DMS 273 (cell line): ENCODE results near the gene ACOT12.
A peak's percentile ranks its signal among the peaks of the same experiment; 100 is the strongest.
"Not testable (repeated sequence)": the region's sequence is repeated elsewhere in the genome, so short reads cannot be mapped to it uniquely, and the experiment has no call there.

ENCODE experiments used
- DNase-seq: peaks from one replicate; lab custom pipeline; 2025; ENCODE audit not compliant: unreplicated experiment; lab: John Stamatoyannopoulos, UW

ACOT12 gene

GRCh38 chr5:81345411-81346003 lies 48.4 kb downstream of the ACOT12 start:
- DNase-seq, result no peak

DNA sequence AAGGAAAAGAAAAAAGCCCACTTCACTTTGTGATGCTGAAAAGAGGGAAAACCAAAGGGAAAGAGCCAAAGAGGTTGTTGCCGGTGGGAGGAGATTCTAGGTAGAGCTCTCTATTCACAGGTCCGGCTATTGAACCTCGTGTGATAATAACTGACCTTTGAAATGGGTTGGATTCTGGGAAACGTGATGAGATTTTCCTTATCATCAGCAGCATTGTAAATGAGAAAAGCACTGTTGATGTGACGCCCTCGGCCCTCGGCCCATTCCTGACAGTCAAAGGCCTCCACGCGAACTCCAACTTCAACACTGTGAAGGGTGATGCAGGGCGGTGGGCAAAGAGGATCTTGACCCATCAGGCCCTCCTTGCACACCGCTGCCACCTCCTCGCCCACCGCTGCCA lies 49.2 kb downstream of the ACOT12 start:
- no peak for DNase-seq

DNA sequence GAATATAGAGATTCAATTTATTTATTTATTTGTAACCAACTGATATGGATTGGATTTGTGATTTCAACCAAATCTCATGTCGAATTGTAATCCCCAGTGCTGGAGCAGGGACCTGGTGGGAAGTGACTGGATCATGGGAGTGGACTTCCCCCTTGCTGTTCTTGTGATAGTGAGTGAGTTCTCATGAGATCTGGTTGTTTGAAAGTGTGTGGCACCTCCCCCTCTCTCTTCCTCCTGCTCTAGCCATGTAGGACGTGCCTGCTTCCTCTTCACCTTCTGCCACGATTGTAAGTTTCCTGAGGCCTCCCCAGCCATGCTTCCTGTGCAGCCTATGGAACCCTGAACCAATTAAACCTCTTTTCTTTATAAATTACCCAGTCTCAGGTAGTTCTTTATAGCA lies 55.7 kb downstream of the ACOT12 start:
- not testable (repeated sequence) for DNase-seq

DNA sequence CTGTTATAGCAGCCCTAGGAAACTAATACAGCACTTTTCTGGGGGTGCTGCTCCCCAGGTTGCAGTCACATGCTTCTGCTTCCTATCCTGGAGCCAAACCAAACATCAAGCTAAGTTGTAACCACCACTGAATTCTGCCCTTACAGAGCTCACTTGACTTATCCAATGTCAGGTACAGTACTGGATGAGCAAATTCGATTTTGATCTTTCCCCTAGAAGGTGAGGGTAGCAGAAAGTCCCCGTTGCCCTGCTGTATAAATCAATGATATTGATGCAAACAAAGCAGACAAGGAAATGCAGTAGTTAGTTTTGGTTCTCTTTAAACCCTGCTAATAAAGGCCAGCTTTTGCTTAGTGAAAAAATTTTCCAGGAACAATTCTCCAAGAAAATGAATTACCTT lies 56.1 kb downstream of the ACOT12 start:
- DNase-seq, result no peak

DNA sequence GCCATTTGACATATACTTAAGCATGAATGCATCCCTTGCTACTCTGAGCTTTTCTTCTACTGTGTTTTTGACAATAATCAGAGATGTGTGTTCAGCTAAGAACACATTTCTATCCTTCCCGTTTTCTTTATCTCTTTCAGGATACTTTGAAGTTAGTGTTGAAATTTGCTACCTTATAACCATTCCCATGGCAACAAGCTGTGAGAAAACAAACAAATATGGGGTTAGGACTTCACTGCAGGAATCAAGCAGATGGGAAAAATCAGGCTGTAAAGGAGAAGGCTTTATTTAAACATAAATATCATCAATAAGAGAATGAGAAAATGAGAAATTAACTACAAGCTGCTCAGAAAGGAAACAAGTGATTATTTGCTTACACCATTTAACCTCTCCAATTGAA lies 57.4 kb downstream of the ACOT12 start:
- DNase-seq, result no peak

GRCh38 chr5:81335946-81336345 lies 58.0 kb downstream of the ACOT12 start:
- DNase-seq, result no peak

DNA sequence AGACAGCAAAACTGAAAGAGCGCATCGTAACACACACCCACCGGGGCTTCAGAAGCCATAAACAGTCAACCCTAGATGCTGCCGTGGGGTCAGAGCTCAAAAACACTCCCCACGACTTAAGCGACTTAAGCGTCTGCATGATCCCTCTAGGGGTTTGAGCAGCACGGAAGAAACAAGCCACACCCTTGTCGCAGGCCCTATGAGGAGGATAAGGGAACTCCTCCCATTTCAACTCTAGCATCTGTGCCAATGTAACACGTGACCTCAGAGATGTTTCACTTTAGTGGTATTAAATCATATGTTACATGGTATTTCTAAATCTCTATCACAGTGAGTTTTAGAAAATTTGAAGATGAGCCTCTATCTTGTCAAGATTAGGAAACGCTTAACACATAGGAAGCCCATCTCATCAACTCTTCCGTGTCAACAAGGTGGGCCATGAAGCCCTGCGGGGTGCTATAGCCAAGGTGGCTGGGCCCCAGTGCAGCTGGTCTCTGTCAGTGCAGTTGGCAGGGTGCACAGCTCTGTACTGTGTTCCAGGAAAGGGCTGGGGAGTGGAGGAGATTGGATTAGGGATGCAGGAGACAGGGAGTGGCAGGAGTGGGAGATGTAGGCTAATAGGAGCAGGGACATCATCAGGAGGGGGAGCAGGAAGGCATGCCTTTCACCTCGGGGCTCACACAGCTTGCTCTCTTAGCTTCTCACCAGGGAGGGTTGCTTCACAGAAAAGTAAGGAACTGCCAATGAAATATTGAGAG lies 59.5 kb downstream of the ACOT12 start:
- no peak for DNase-seq

- no peak for DNase-seq
Observed at GRCh38 chr5:81326554-81326953, 67.4 kb downstream of the ACOT12 start.

DNA sequence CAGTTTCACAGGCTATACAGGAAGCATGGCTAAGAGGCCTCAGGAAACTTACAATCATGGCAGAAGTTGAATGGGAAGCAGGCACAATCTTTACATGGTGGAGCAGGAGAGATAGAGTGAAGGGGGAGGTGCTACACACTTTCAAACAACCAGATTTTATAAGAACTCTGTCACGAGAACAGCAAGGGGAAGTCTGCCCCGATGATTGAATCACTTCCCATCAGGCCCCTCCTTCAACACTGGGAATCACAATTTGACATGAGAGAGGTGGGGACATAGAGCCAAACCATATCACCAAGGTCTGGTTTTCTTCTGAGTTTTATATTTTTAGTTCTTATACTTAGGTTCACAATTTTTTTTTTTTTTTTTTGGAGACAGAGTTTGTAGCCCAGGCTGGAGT lies 76.4 kb downstream of the ACOT12 start:
- no peak for DNase-seq

- no peak for DNase-seq
Observed at GRCh38 chr5:81316571-81316970, 77.4 kb downstream of the ACOT12 start.

DNA sequence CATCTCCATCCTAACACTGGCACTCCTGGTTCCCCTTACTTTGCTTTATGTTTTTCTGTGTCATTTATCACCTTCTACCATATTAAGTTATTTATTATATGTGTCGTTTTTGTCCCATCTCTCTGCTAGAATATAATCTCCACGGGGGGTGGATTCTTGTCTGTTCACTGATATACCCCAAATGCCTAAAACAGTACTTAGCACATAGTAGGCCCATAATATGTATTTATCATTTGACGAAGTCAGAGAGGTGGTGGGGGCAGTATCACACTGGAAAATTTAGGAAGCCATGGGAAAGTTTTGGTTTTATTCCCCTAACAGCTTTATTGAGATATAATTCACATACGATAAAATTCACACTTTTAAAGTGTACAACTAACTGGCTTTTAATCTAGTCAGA lies 78.1 kb downstream of the ACOT12 start:
- DNase-seq, result no peak

- no peak for DNase-seq
Observed at GRCh38 chr5:81315336-81315735, 78.6 kb downstream of the ACOT12 start.

- DNase-seq, result no peak
Observed at GRCh38 chr5:81314581-81314980, 79.4 kb downstream of the ACOT12 start.

- DNase-seq, result no peak
Observed at GRCh38 chr5:81313686-81314085, 80.2 kb downstream of the ACOT12 start.

DNA sequence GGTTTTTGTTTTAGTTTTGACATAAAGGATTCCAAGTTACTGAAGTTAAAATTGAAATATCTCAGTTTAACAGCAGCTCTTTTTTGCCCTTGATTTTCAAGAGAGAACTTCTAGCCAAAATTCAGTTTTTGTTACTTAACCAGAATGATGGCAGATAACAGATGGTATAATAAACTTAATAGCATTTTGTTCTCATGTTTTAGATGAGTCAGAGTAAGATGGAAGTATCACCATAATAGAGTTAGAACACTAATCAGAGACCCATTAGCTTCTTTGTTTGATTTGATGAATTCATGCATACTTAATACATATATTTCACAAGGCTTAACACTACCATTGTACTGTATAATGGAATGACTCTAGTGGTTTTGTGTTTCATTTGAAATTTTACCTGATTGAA lies 80.7 kb downstream of the ACOT12 start:
- DNase-seq, result no peak

- no peak for DNase-seq
Observed at GRCh38 chr5:81310402-81311063, 83.4 kb downstream of the ACOT12 start.

GRCh38 chr5:81308836-81309235 lies 85.1 kb downstream of the ACOT12 start:
- no peak for DNase-seq

GRCh38 chr5:81305785-81306184 lies 88.1 kb downstream of the ACOT12 start:
- no peak for DNase-seq

GRCh38 chr5:81303563-81303962 lies 90.4 kb downstream of the ACOT12 start:
- DNase-seq, result no peak

GRCh38 chr5:81302596-81302995 lies 91.3 kb downstream of the ACOT12 start:
- no peak for DNase-seq

- peak; percentile 98 for DNase-seq
Observed at GRCh38 chr5:81301271-81302015, 92.5 kb downstream of the ACOT12 start, which contains the start of gene ZCCHC9. Gene ZCCHC9 (plus strand): TSS chr5:81301587. CDS start chr5:81304758, 3,171 bp downstream.

DNA sequence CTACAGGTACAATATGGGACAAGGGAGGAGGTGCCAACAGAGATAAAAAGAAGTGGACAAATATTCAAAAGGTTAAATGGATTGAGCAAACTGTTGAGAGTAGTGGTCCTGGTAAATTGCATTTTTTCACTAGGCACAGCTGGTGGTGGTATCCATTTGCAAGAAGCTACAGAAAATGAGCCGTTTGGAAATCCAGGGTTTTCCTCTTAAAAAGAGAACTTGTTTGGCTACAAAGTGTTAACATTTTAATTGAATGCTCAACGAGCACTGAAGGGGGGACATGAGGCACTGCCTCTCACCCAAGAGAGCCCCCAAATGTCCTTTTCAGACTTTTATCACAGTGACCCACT lies 93.0 kb downstream of the ACOT12 start:
- peak; percentile 58 for DNase-seq
